ENCODE results near the gene LCE3C. TPM values are rescaled to one million over a fixed set of nuclear protein-coding genes. Genes with fewer than 3 reads are reported as not detected.
A peak's percentile ranks its signal among the peaks of the same experiment; 100 is the strongest.

The LCE3C gene
- polyA plus RNA-seq, 3 donors, result not detected

DNA sequence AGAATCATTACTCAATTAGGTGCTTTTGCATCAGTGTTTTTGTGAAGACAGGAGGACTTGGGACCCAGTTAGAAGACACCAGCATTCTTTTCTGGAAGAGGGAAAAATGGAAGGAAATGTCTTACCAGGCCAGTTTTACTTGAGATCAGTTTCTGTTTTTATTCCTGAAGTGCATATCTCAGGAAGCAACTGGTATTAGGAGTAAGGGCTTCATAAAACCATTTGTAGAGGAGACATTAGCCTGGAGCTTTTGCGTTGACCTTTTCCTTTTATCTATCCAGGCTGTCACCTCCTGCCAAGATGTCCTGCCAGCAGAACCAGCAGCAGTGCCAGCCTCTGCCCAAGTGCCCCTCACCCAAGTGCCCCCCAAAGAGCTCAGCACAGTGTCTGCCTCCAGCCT lies 13.5 kb downstream of the LCE3C start, which contains the start of gene LCE3B:
Gene LCE3B, plus strand, starts transcription at position 301 of the 400 bp plus-strand sequence. Its CDS starts 0 bp downstream, at position 301.
- Mint-ChIP-seq H3K4me1 (no peaks in the 10 kb centered on the region), H3K4me3 (no peak within 1 kb of the TSS), H3K9me3 (peaks cover 2 to 10% (median 6%) of the 10 kb centered on the region in 7 donors), H3K27me3 (ENCODE audit: low read depth in 3 of 3) (peaks cover 0 to 3% (median 3%) of the 10 kb centered on the region in 3 donors), H3K36me3 (no peaks in the 10 kb centered on the region), H3K27ac (peak within 1 kb of the TSS in 1 of 7 donors; percentile 10)
- Histone ChIP-seq H3K27ac (ENCODE audit: low read depth in 1 of 2, low read length in 2 of 2) (no peak within 1 kb of the TSS), H3K4me1 (ENCODE audit: control insufficient read depth in 1 of 2, insufficient read depth in 2 of 2, low read length in 2 of 2) (no peaks in the 10 kb centered on the region), H3K9me3 (replicated peaks in 1 of 2; ENCODE audit: control insufficient read depth in 1 of 2, insufficient read depth in 1 of 2, low read length in 2 of 2) (peaks cover 2 to 3% of the 10 kb centered on the region in 2 donors), H3K79me2 (ENCODE audit: insufficient read depth, low read length) (no peaks in the 10 kb centered on the region), H3K4me3 (replicated peaks in 1 of 3; ENCODE audit: low read depth in 2 of 3, low read length in 3 of 3) (no peak within 1 kb of the TSS), H4K20me1 (ENCODE audit: insufficient read depth, low read length) (no peaks in the 10 kb centered on the region), H3K36me3 (replicated peaks in 1 of 2; ENCODE audit: control insufficient read depth in 1 of 2, insufficient read depth in 2 of 2, low read length in 2 of 2) (no peaks in the 10 kb centered on the region), H3K27me3 (ENCODE audit: control insufficient read depth in 2 of 2, insufficient read depth in 2 of 2, low read length in 2 of 2) (peaks cover 0 to 2% of the 10 kb centered on the region in 2 donors), H3K9ac (ENCODE audit: insufficient read depth, low read length, poor library complexity, severe bottlenecking) (no peak within 1 kb of the TSS), H2AFZ (ENCODE audit: insufficient read depth, low read depth, low read length, poor library complexity, severe bottlenecking) (no peak within 1 kb of the TSS), H3K4me2 (replicated peaks; ENCODE audit: extremely low read depth, low read length, poor library complexity, severe bottlenecking) (no peak within 1 kb of the TSS)
- no CpG with 5 or more reads among the region's 1 CpG for WGBS (ENCODE audit: insufficient coverage)
- TF ChIP-seq, protein P1, sequence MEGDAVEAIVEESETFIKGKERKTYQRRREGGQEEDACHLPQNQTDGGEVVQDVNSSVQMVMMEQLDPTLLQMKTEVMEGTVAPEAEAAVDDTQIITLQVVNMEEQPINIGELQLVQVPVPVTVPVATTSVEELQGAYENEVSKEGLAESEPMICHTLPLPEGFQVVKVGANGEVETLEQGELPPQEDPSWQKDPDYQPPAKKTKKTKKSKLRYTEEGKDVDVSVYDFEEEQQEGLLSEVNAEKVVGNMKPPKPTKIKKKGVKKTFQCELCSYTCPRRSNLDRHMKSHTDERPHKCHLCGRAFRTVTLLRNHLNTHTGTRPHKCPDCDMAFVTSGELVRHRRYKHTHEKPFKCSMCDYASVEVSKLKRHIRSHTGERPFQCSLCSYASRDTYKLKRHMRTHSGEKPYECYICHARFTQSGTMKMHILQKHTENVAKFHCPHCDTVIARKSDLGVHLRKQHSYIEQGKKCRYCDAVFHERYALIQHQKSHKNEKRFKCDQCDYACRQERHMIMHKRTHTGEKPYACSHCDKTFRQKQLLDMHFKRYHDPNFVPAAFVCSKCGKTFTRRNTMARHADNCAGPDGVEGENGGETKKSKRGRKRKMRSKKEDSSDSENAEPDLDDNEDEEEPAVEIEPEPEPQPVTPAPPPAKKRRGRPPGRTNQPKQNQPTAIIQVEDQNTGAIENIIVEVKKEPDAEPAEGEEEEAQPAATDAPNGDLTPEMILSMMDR (IDR thresholded peaks at IDR 0.05), result no peak
- intact Hi-C loops (cut with micrococcal nuclease), result no loop called here
- no peak for DNase-seq

DNA sequence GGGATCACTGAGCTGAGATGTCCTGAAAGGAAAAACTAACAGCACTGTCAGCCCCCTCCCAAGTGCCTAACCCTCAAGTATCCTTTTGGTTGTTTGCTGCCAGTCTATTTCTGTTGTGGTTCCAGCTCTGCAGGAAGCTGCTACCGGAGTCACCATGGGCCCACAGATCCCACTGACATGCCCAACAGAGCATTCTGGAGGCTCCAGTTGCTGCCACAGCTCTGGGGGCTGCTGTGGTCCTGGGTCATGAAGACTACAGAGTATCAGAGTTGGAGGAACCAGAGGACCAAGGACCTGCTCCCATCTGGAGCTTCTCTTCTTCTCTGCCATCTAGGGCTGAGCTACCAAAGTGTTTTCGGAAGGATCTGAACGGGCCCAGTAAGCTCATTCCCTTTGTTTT lies 22.0 kb downstream of the LCE3C start:
- 63% methylated on average over 3 of the region's 3 CpGs for WGBS (ENCODE audit: insufficient coverage)
- no peak for DNase-seq

More for the DNA sequence above, 22.0 kb downstream of the LCE3C start:
- Histone ChIP-seq H2AFZ (ENCODE audit: insufficient read depth, low read depth, low read length, poor library complexity, severe bottlenecking) (peak overlapping the region; percentile 50), H4K20me1 (ENCODE audit: insufficient read depth, low read length) (no peaks in the 10 kb centered on the region), H3K27ac (ENCODE audit: low read depth in 1 of 2, low read length in 2 of 2) (no peak overlapping the region), H3K4me1 (ENCODE audit: control insufficient read depth in 1 of 2, insufficient read depth in 2 of 2, low read length in 2 of 2) (peaks cover 8 to 17% of the 10 kb centered on the region in 2 donors), H3K36me3 (replicated peaks in 1 of 2; ENCODE audit: control insufficient read depth in 1 of 2, insufficient read depth in 2 of 2, low read length in 2 of 2) (no peaks in the 10 kb centered on the region), H3K27me3 (ENCODE audit: control insufficient read depth in 2 of 2, insufficient read depth in 2 of 2, low read length in 2 of 2) (no peaks in the 10 kb centered on the region), H3K9me3 (replicated peaks in 1 of 2; ENCODE audit: control insufficient read depth in 1 of 2, insufficient read depth in 1 of 2, low read length in 2 of 2) (peaks cover 5 to 13% of the 10 kb centered on the region in 2 donors), H3K79me2 (ENCODE audit: insufficient read depth, low read length) (no peaks in the 10 kb centered on the region), H3K9ac (ENCODE audit: insufficient read depth, low read length, poor library complexity, severe bottlenecking) (no peak overlapping the region), H3K4me3 (replicated peaks in 1 of 3; ENCODE audit: low read depth in 2 of 3, low read length in 3 of 3) (no peak overlapping the region), H3K4me2 (replicated peaks; ENCODE audit: extremely low read depth, low read length, poor library complexity, severe bottlenecking) (no peak overlapping the region)
- no peak overlapping the region for H3K27ac Mint-ChIP-seq
- no peak overlapping the region for H3K4me3 Mint-ChIP-seq
- H3K36me3 Mint-ChIP-seq, result no peaks in the 10 kb centered on the region
- peaks cover 5 to 8% (median 6%) of the 10 kb centered on the region in 3 donors for H3K27me3 Mint-ChIP-seq (ENCODE audit: low read depth in 3 of 3)
- TF ChIP-seq, protein P1 (IDR thresholded peaks at IDR 0.05), result no peak
- intact Hi-C loops (cut with micrococcal nuclease), result loop anchor here in 1 of 2 donors (10.0 kb wide), 1 partner anchor 47 kb away; no protein-coding TSS in a partner anchor
- H3K4me1 Mint-ChIP-seq, result peaks cover 21% of the 10 kb centered on the region
- peaks cover 11 to 29% (median 20%) of the 10 kb centered on the region in 7 donors for H3K9me3 Mint-ChIP-seq

Measured in CD14-positive monocyte (primary cell).